K562 (cell line): Measurements from ENCODE around the gene ATP8B4. TPM values are rescaled to one million over a fixed set of nuclear protein-coding genes. Genes with fewer than 3 reads are reported as not detected.

Experiments
- ATAC-seq: fragments of 200-7000 bp; cut with Tn5 transposase; 3 replicates; pipeline ENCODE4 v1.9.1; 2020; ENCODE audit warnings: moderate library complexity
- BruUV-seq: library from RNA; stranded (reverse); fragments of 400-500 nt; replicated peaks from 2 replicates; lab custom pipeline; 2021; lab: Mats Ljungman, UMichigan
- CTCF ChIA-PET: fragments of 300-600 bp; formaldehyde crosslinking; extraction: SDS; loops from one replicate; lab custom pipeline; 2021; ENCODE audit warnings: low intra/inter-chr PET ratio; lab: Yijun Ruan, JAX
- POLR2A ChIA-PET: fragments of 300-600, 350-650 bp; sonication (Branson Sonifier 250); formaldehyde crosslinking; extraction: SDS; loops from one replicate; lab custom pipeline; 2021; ENCODE audit warnings: antibody characterized with exemption, inconsistent platforms; lab: Yijun Ruan, JAX
- DNase-seq, 4 experiments: peaks; one replicate each; pipeline versions ENCODE4 v3.0.0 to v3.0.0-alpha.2; 2011 to 2018; ENCODE audit warnings: low spot score in 3 of 4, mixed read lengths in 3 of 4; ENCODE audit errors: extremely low read depth in 1 of 4
- FAIRE-seq: peaks from 2 replicates; lab custom pipeline; 2011; peaks lifted over from hg19 to GRCh38; lab: Jason Lieb, UNC
- H2AFZ ChIP-seq: 2 replicates; pipeline ENCODE4 v1.6.0; 2011; ENCODE audit warnings: low read depth, low read length, control low read depth, inconsistent platforms
- H3K27ac ChIP-seq: fragments of 200-600 bp; 3 replicates; pipeline ENCODE4 v1.8.0; 2011; ENCODE audit warnings: low read depth, mild to moderate bottlenecking, control low read depth, inconsistent platforms, low read length, moderate library complexity, mixed read lengths; ENCODE audit errors: extremely low read depth
- H3K27me3 ChIP-seq, 2 experiments: fragments of 300-600 bp in 1 of 2; 2 replicates in 1 of 2; 3 replicates in 1 of 2; pipeline versions ENCODE4 v1.6.0 to v1.8.0; 2011; ENCODE audit warnings: inconsistent platforms in 2 of 2, low read length in 2 of 2, mild to moderate bottlenecking in 1 of 2, mixed read lengths in 1 of 2, moderate library complexity in 1 of 2; ENCODE audit not compliant: control insufficient read depth in 2 of 2, insufficient read depth in 2 of 2
- H3K36me3 ChIP-seq: fragments of 300-600 bp; 3 replicates; pipeline ENCODE4 v1.8.0; 2011; ENCODE audit warnings: mild to moderate bottlenecking, low read length, inconsistent platforms; ENCODE audit not compliant: control insufficient read depth, insufficient read depth
- H3K4me1 ChIP-seq, 2 experiments: fragments of 200-600 bp in 1 of 2; replicated peaks in 1 of 2; 2 replicates in 1 of 2; 3 replicates in 1 of 2; pipeline versions ENCODE4 v1.5.1 to v1.8.0; 2011; ENCODE audit warnings: inconsistent platforms in 2 of 2, low read length in 2 of 2, mild to moderate bottlenecking in 1 of 2, mixed read lengths in 1 of 2, moderate library complexity in 1 of 2; ENCODE audit not compliant: control insufficient read depth in 2 of 2, insufficient read depth in 2 of 2
- H3K4me2 ChIP-seq: 2 replicates; pipeline ENCODE4 v1.6.1; 2011; ENCODE audit warnings: low read length, control low read depth, inconsistent platforms, mixed read lengths; ENCODE audit not compliant: insufficient read depth
- H3K4me3 ChIP-seq: fragments of 200-600 bp; sonication (generic), shearing (Covaris generic); 2 replicates; pipeline ENCODE4 v1.5.1; 2016; ENCODE audit warnings: control low read depth, inconsistent platforms
- H3K79me2 ChIP-seq: fragments of 200-600 bp; 3 replicates; pipeline ENCODE4 v1.8.0; 2011; ENCODE audit warnings: low read length, inconsistent platforms; ENCODE audit not compliant: control insufficient read depth, insufficient read depth
- H3K9ac ChIP-seq, 2 experiments: 2 replicates each; pipeline versions ENCODE4 v1.6.0 to v1.6.1; 2011; ENCODE audit warnings: low read depth in 2 of 2, low read length in 2 of 2, control low read depth in 1 of 2, inconsistent platforms in 1 of 2, mild to moderate bottlenecking in 1 of 2, mixed read lengths in 1 of 2; ENCODE audit not compliant: insufficient read depth in 1 of 2
- H3K9me1 ChIP-seq: one replicate; pipeline ENCODE4 v1.6.0; 2011; ENCODE audit warnings: inconsistent platforms, mild to moderate bottlenecking, low read length, moderate library complexity; ENCODE audit not compliant: control insufficient read depth, insufficient read depth
- H3K9me3 ChIP-seq: replicated peaks from 2 replicates; pipeline ENCODE4 v1.5.1; 2011; ENCODE audit warnings: low read depth, low read length, inconsistent platforms; ENCODE audit not compliant: control insufficient read depth, insufficient read depth
- H4K20me1 ChIP-seq: replicated peaks from 2 replicates; pipeline ENCODE4 v1.6.1; 2011; ENCODE audit warnings: low read length, inconsistent platforms, mixed read lengths; ENCODE audit not compliant: control insufficient read depth, insufficient read depth
- ATF6 ChIP-seq: sonication (generic); formaldehyde crosslinking; IDR thresholded peaks from 2 replicates; pipeline ENCODE4 v1.4.0; 2020; ENCODE audit warnings: mild to moderate bottlenecking, missing genetic modification reagents
- BMI1 ChIP-seq: fragments of 150-350 bp; IDR thresholded peaks from 2 replicates; pipeline ENCODE4 v1.6.1; 2014; ENCODE audit warnings: low read length
- CBFB ChIP-seq: sonication (generic); formaldehyde crosslinking; IDR thresholded peaks from 2 replicates; pipeline ENCODE4 v1.4.0; 2020; ENCODE audit warnings: mild to moderate bottlenecking, missing genetic modification reagents
- DNMT1 ChIP-seq: fragments of 450-650 bp; IDR thresholded peaks from 2 replicates; pipeline ENCODE4 v1.6.1; 2016; ENCODE audit warnings: antibody characterized with exemption, mild to moderate bottlenecking
- HES1 ChIP-seq: fragments of 450-650 bp; IDR thresholded peaks from 2 replicates; pipeline ENCODE4 v1.6.1; 2016; ENCODE audit warnings: low read depth, mild to moderate bottlenecking, moderate library complexity
- HNRNPL ChIP-seq: fragments of 200-400 bp; formaldehyde crosslinking; IDR thresholded peaks from 2 replicates; pipeline ENCODE4 v1.6.1; 2017; ENCODE audit warnings: low read depth, mild to moderate bottlenecking, low read length
- NCOA6 ChIP-seq: fragments of 450-650 bp; IDR thresholded peaks from 2 replicates; pipeline ENCODE4 v1.6.1; 2017; ENCODE audit warnings: mild to moderate bottlenecking
- NKRF ChIP-seq: fragments of 450-650 bp; IDR thresholded peaks from 2 replicates; pipeline ENCODE4 v1.6.1; 2016; ENCODE audit warnings: borderline replicate concordance
- RBM34 ChIP-seq: fragments of 200-400 bp; formaldehyde crosslinking; IDR thresholded peaks from 2 replicates; pipeline ENCODE4 v1.6.1; 2018; ENCODE audit warnings: low read length, borderline replicate concordance; ENCODE audit not compliant: insufficient read depth
- TFAM ChIP-seq: fragments of 250-450 bp; sonication (Bioruptor Pico); conservative IDR thresholded peaks from 2 replicates; pipeline ENCODE4 v1.5.0; 2021; ENCODE audit warnings: mild to moderate bottlenecking, moderate library complexity
- ZNF174 ChIP-seq: fragments of 250-450 bp; sonication (Bioruptor Pico); IDR thresholded peaks from 2 replicates; pipeline ENCODE4 v1.4.0; 2020; ENCODE audit warnings: mild to moderate bottlenecking
- ZNF592 ChIP-seq: fragments of 450-650 bp; IDR thresholded peaks from 2 replicates; pipeline ENCODE4 v1.6.1; 2017; ENCODE audit warnings: antibody characterized with exemption, mild to moderate bottlenecking
- ZNF695 ChIP-seq: fragments of 450-650 bp; formaldehyde crosslinking; IDR thresholded peaks from 2 replicates; pipeline ENCODE4 v1.4.0; 2020; ENCODE audit warnings: mild to moderate bottlenecking, moderate library complexity
- WGBS: fragments of 100-300 bp; shearing (Covaris generic); methylation state at CpG from one replicate; pipeline ENCODE4 v1.1.6; 2016; ENCODE audit warnings: low coverage, mixed read lengths; ENCODE audit not compliant: insufficient coverage; ENCODE audit errors: missing lambda C conversion rate; 5-methylcytosine and 5-hydroxymethylcytosine counted together
- in situ Hi-C: fragments of 300-500 bp; cut with MboI; formaldehyde crosslinking; loops from 4 replicates; pipeline ENCODE4 v1.15.0; 2018; ENCODE audit warnings: inconsistent platforms, mixed read lengths
- intact Hi-C: fragments of 100-400 bp; cut with micrococcal nuclease; formaldehyde crosslinking; loops from 2 replicates; pipeline ENCODE4 v1.14.2; 2022
- polyA plus RNA-seq, 8 experiments: library from polyadenylated mRNA; depleted of rRNA in 4 of 8; stranded (reverse) in 5 of 8; unstranded in 3 of 8; fragments of >200 nt; fragmentation: Nextera tagmentation in 2 of 8; fragmentation: Illumina TruSeq in 1 of 8; extraction: Ambion mirVana in 2 of 8; extraction: Trizol in 1 of 8; gene quantifications; 2 replicates each; pipeline versions ENCODE4 v1.2.1 to v1.2.3, GENCODE V29; 2011 to 2014; ENCODE audit warnings: inconsistent platforms in 1 of 8, missing spikeins in 1 of 8
- total RNA-seq, 7 experiments: library from RNA; depleted of rRNA in 6 of 7; stranded (reverse); fragments of >200 nt in 6 of 7; fragmentation: Illumina TruSeq in 2 of 7; extraction: Trizol in 2 of 7; gene quantifications; 2 replicates each; pipeline versions ENCODE4 v1.2.1 to v1.2.3, GENCODE V29; 2011 to 2021; ENCODE audit warnings: low replicate concordance in 1 of 7

Gene ATP8B4
- total and polyA plus RNA-seq, 9 of the 15 experiments (the other 6 are each of a cell fraction or from before 2014, with no cell fraction given), result 0.14 to 2.5 (median 0.44) TPM

- in situ Hi-C loops (no loop called here), intact Hi-C loops (loop anchor here (10.0 kb wide), 1 partner anchor 666 kb away; no protein-coding TSS in a partner anchor)
- no peak overlapping the region for H3K9ac ChIP-seq
- WGBS, result 6% methylated on average over 1 of the region's 1 CpG
- ATAC-seq, result no peak
- no peaks in the 10 kb centered on the region for H3K36me3 ChIP-seq
- H3K4me3 ChIP-seq, result no peak overlapping the region
- H4K20me1 ChIP-seq, result no peaks in the 10 kb centered on the region
- H3K9me3 ChIP-seq, result no peaks in the 10 kb centered on the region
- H3K79me2 ChIP-seq, result no peaks in the 10 kb centered on the region
- no peak overlapping the region for H3K4me2 ChIP-seq
- no peak for DNase-seq
- no peaks in the 10 kb centered on the region for H3K4me1 ChIP-seq
- ChIA-PET CTCF (no interaction called here), POLR2A (no interaction called here)
- no peak overlapping the region for H3K27ac ChIP-seq
- no TSS peak for BruUV-seq
- H2AFZ ChIP-seq, result no peak overlapping the region
- no peak for TF ChIP-seq RBM34
- no peak for TF ChIP-seq ATF6 (CRISPR knock-in tag)
- no peak for TF ChIP-seq ZNF592
- TF ChIP-seq HES1, result no peak
- TF ChIP-seq BMI1, result no peak
- TF ChIP-seq ZNF695 (CRISPR knock-in tag), result no peak
- no peak for TF ChIP-seq CBFB (CRISPR knock-in tag)
- TF ChIP-seq ZNF174 (CRISPR knock-in tag), result no peak
- no peak for TF ChIP-seq HNRNPL
- TF ChIP-seq DNMT1, result no peak
- no peak for TF ChIP-seq NCOA6
- no peak for TF ChIP-seq NKRF
- TF ChIP-seq TFAM (CRISPR knock-in tag), result no peak
- TF ChIP-seq, all 486 proteins: peak for 0
- Histone ChIP-seq H3K9me1 (no peaks in the 10 kb centered on the region), H3K27me3 (no peaks in the 10 kb centered on the region)
- FAIRE-seq, result no peak
These were observed 218.2 kb downstream of the ATP8B4 start for GRCh38 chr15:49900903-49901235.
